WERI-Rb-1 (cell line): Measurements from ENCODE around the gene KIAA0825.

Experiments
- DNase-seq: peaks from one replicate; pipeline ENCODE4 v3.0.0-alpha.2; 2020
- H3K27ac ChIP-seq: fragments of 250-450 bp; sonication (Bioruptor Pico); 2 replicates; pipeline ENCODE4 v1.5.1; 2020; ENCODE audit warnings: mild to moderate bottlenecking, moderate library complexity
- H3K27me3 ChIP-seq: fragments of 250-450 bp; sonication (Bioruptor Pico); 2 replicates; pipeline ENCODE4 v1.5.1; 2021; ENCODE audit warnings: mild to moderate bottlenecking, low read depth, moderate library complexity; ENCODE audit not compliant: insufficient read depth, severe bottlenecking
- H3K36me3 ChIP-seq: fragments of 250-450 bp; sonication (Bioruptor Pico); 2 replicates; pipeline ENCODE4 v1.5.1; 2020; ENCODE audit warnings: mild to moderate bottlenecking, moderate library complexity
- H3K4me3 ChIP-seq: 2 replicates; pipeline ENCODE4 v1.5.1; 2011; ENCODE audit warnings: low read depth, mild to moderate bottlenecking, control low read depth, low read length
- H3K9me3 ChIP-seq: fragments of 250-450 bp; sonication (Bioruptor Pico); 2 replicates; pipeline ENCODE4 v1.5.1; 2021; ENCODE audit warnings: mild to moderate bottlenecking, moderate library complexity; ENCODE audit not compliant: severe bottlenecking
- CTCF ChIP-seq: IDR thresholded peaks from 2 replicates; pipeline ENCODE4 v1.5.1; 2011; ENCODE audit warnings: low read depth, mild to moderate bottlenecking, control low read depth, inconsistent platforms, low read length

The KIAA0825 gene

GRCh38 chr5:94402096-94402495, 216.3 kb downstream of the KIAA0825 start:
- no peak for DNase-seq
- H3K36me3 ChIP-seq = no peaks in the 10 kb centered on the region
- no peak overlapping the region for H3K4me3 ChIP-seq
- no peaks in the 10 kb centered on the region for H3K9me3 ChIP-seq
- H3K27ac ChIP-seq = no peak overlapping the region
- TF ChIP-seq CTCF = no peak
- no peaks in the 10 kb centered on the region for H3K27me3 ChIP-seq

- 0 out of 2 replicates have a peak, but pooled peaks have one; percentile 19 for TF ChIP-seq CTCF
- no peaks in the 10 kb centered on the region for H3K9me3 ChIP-seq
- no peaks in the 10 kb centered on the region for H3K27me3 ChIP-seq
- H3K4me3 ChIP-seq = no peak overlapping the region
- DNase-seq = no peak
- no peaks in the 10 kb centered on the region for H3K36me3 ChIP-seq
- peak overlapping the region; percentile 27 for H3K27ac ChIP-seq
Measured at GRCh38 chr5:94397508-94397907, 220.9 kb downstream of the KIAA0825 start.

GRCh38 chr5:94396687-94397086, 221.7 kb downstream of the KIAA0825 start:
- DNase-seq = peak; percentile 26

GRCh38 chr5:94395468-94395867, 222.9 kb downstream of the KIAA0825 start:
- TF ChIP-seq CTCF = no peak
- no peak for DNase-seq
- Histone ChIP-seq H3K27ac (no peak overlapping the region), H3K36me3 (no peaks in the 10 kb centered on the region), H3K9me3 (no peaks in the 10 kb centered on the region), H3K27me3 (no peaks in the 10 kb centered on the region), H3K4me3 (no peak overlapping the region)

More at GRCh38 chr5:94396687-94397086, 221.7 kb downstream of the KIAA0825 start:
- H3K27ac ChIP-seq = peak overlapping the region; percentile 27; the same call in 1 of the 2 replicates
- no peak for TF ChIP-seq CTCF
- H3K9me3 ChIP-seq = no peaks in the 10 kb centered on the region
- no peaks in the 10 kb centered on the region for H3K27me3 ChIP-seq
- no peak overlapping the region for H3K4me3 ChIP-seq
- H3K36me3 ChIP-seq = no peaks in the 10 kb centered on the region

- peaks cover 2% of the 10 kb centered on the region for H3K9me3 ChIP-seq
- no peak overlapping the region for H3K4me3 ChIP-seq
- no peak for DNase-seq
- TF ChIP-seq CTCF = no peak
- no peaks in the 10 kb centered on the region for H3K27me3 ChIP-seq
- H3K27ac ChIP-seq = no peak overlapping the region
- H3K36me3 ChIP-seq = no peaks in the 10 kb centered on the region
Measured at GRCh38 chr5:94391996-94392395, 226.4 kb downstream of the KIAA0825 start.

GRCh38 chr5:94389515-94389899, 228.9 kb downstream of the KIAA0825 start:
- H3K36me3 ChIP-seq = no peaks in the 10 kb centered on the region
- no peak for DNase-seq
- no peak for TF ChIP-seq CTCF
- peaks cover 2% of the 10 kb centered on the region for H3K9me3 ChIP-seq
- H3K27me3 ChIP-seq = no peaks in the 10 kb centered on the region
- no peak overlapping the region for H3K27ac ChIP-seq
- no peak overlapping the region for H3K4me3 ChIP-seq
